Testis (tissue), 2 donors: ENCODE data around the gene PKD2.

Experiments used
- POLR2A ChIP-seq: fragments of 450-650 bp; IDR thresholded peaks from one replicate; pipeline ENCODE4 v1.6.1; 2017; ENCODE audit warnings: antibody characterized with exemption, mild to moderate bottlenecking, moderate library complexity
- TF ChIP-seq, protein P1 (sequence below), 3 experiments: fragments of 450-650 bp in 2 of 3; fragments of 200-600 bp in 1 of 3; sonication (generic) in 1 of 3; IDR thresholded peaks; one replicate each; pipeline ENCODE4 v1.5.1; 2016 to 2019; ENCODE audit warnings: antibody characterized with exemption in 3 of 3, mild to moderate bottlenecking in 2 of 3, moderate library complexity in 1 of 3

DNA sequence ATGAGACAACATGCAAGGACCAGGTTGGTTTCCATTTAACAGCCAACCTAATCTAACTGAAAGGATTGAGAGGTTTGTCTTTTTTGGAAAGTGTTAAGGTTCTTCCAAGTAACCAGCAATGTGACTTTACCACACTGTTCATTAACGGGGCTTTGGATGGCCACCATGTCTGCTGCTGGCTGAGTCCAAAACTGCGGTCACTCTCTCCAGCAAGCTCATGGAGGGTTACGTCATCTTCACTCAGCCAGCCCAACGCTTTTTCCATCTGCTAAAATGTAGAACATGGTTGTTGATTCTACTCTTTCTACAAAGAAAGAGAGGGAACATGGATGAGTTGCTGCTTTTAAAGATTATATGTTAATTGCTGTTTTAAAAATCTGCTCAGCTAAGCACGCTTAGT lies 11.0 kb downstream of the PKD2 start:
- TF ChIP-seq, protein P1, sequence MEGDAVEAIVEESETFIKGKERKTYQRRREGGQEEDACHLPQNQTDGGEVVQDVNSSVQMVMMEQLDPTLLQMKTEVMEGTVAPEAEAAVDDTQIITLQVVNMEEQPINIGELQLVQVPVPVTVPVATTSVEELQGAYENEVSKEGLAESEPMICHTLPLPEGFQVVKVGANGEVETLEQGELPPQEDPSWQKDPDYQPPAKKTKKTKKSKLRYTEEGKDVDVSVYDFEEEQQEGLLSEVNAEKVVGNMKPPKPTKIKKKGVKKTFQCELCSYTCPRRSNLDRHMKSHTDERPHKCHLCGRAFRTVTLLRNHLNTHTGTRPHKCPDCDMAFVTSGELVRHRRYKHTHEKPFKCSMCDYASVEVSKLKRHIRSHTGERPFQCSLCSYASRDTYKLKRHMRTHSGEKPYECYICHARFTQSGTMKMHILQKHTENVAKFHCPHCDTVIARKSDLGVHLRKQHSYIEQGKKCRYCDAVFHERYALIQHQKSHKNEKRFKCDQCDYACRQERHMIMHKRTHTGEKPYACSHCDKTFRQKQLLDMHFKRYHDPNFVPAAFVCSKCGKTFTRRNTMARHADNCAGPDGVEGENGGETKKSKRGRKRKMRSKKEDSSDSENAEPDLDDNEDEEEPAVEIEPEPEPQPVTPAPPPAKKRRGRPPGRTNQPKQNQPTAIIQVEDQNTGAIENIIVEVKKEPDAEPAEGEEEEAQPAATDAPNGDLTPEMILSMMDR (IDR thresholded peaks at IDR 0.05), result no peak
- no peak for TF ChIP-seq POLR2A
